SK-N-SH treated with all-trans-retinoic acid at 6 μM for 48 hours (cell line): ENCODE data around the gene ATP11A.

Experiments used
- CSDC2 ChIP-seq: fragments of 250-450 bp; sonication (Bioruptor Pico); IDR thresholded peaks from 2 replicates; pipeline ENCODE4 v1.5.0; 2020; ENCODE audit warnings: mild to moderate bottlenecking, moderate library complexity
- ZNF565 ChIP-seq: fragments of 450-650 bp; formaldehyde crosslinking; conservative IDR thresholded peaks from 2 replicates; pipeline ENCODE4 v1.5.0; 2020; ENCODE audit warnings: low read depth, mild to moderate bottlenecking, moderate library complexity
- ZNF70 ChIP-seq: fragments of 450-650 bp; formaldehyde crosslinking; IDR thresholded peaks from 2 replicates; pipeline ENCODE4 v1.5.0; 2020; ENCODE audit warnings: mild to moderate bottlenecking, moderate library complexity

- no peak for TF ChIP-seq ZNF565
- TF ChIP-seq CSDC2 (CRISPR knock-in tag), result no peak
- TF ChIP-seq ZNF70, result no peak
Observed at GRCh38 chr13:112800057-112800456, 110.2 kb downstream of the ATP11A start.
